ENCODE data around the gene EPB41. TPM values are rescaled to one million over a fixed set of nuclear protein-coding genes. Genes with fewer than 3 reads are reported as not detected.
"Not testable (repeated sequence)": the region's sequence is repeated elsewhere in the genome, so short reads cannot be mapped to it uniquely, and the experiment has no call there.

The EPB41 gene
- total RNA-seq, 1 donor from 2014 or later = 102 TPM

DNA sequence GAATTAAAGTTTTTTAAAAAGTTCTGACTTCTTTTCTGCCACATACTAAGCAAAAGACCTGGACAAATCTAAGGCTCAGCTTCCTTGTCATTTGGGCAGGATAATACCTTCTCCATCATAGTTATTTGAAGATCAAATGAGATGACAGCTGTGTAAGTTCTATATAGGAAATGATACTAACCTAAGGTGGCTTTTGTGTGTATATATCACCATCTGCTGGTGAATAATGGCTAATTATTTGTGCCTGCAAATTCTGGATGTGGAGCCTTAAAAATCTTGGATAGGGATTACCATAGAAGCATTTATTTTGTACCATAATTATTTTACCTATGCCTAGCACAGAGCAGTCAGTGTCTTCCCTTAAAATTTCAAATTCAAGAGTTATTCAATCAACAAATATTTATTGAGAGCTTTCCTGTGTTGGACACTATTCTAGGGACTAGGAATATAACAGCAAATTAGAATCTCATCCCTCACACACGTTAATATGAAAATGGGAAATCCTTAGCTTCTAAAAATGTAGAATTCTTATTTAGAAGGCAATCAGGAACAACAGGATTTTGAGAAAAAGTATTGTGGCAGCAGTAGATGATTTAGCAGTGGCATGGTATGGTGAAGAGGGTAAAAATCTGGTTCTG, 119.6 kb downstream of the EPB41 start:
- Mint-ChIP-seq H3K4me1 (ENCODE audit: low read depth) (no peaks in the 10 kb centered on the region), H3K27ac (no peak overlapping the region), H3K9me3 (ENCODE audit: low read depth) (no peaks in the 10 kb centered on the region), H3K36me3 (ENCODE audit: insufficient read depth) (peaks cover 10% of the 10 kb centered on the region), H3K27me3 (no peaks in the 10 kb centered on the region), H3K4me3 (ENCODE audit: low read depth) (no peak overlapping the region)
- TF ChIP-seq, protein P1, sequence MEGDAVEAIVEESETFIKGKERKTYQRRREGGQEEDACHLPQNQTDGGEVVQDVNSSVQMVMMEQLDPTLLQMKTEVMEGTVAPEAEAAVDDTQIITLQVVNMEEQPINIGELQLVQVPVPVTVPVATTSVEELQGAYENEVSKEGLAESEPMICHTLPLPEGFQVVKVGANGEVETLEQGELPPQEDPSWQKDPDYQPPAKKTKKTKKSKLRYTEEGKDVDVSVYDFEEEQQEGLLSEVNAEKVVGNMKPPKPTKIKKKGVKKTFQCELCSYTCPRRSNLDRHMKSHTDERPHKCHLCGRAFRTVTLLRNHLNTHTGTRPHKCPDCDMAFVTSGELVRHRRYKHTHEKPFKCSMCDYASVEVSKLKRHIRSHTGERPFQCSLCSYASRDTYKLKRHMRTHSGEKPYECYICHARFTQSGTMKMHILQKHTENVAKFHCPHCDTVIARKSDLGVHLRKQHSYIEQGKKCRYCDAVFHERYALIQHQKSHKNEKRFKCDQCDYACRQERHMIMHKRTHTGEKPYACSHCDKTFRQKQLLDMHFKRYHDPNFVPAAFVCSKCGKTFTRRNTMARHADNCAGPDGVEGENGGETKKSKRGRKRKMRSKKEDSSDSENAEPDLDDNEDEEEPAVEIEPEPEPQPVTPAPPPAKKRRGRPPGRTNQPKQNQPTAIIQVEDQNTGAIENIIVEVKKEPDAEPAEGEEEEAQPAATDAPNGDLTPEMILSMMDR (IDR thresholded peaks at IDR 0.05; ENCODE audit: unreplicated experiment) = peak; percentile 69
- DNase-seq (ENCODE audit: low spot score, unreplicated experiment) = no peak

- H3K27me3 Mint-ChIP-seq = no peaks in the 10 kb centered on the region
- peaks cover 12% of the 10 kb centered on the region for H3K36me3 Mint-ChIP-seq (ENCODE audit: insufficient read depth)
These were observed 129.1 kb downstream of the EPB41 start for GRCh38 chr1:29043274-29043965.

DNA sequence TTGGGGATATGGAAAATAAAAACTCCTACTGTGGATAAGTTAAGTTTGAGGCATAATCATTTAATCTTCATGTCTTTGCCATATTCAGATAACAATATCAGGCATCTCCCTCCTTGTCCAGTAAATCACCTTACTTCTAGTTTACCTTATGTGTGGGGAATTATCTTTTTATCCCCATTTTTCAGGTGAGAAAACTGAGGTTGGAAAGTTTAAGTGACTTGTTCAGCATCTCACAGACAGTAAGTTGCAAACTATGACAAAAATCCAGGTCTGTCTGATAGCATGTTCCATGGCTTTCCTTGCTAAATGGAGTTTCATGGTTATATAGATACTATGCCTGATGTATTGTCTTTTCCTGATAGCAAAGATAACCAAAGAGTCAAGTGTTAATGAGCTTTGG, 129.6 kb downstream of the EPB41 start:
- Mint-ChIP-seq H3K9me3 (ENCODE audit: low read depth) (peaks cover 3% of the 10 kb centered on the region), H3K27ac (no peak overlapping the region), H3K4me1 (ENCODE audit: low read depth) (peaks cover 14% of the 10 kb centered on the region), H3K36me3 (ENCODE audit: insufficient read depth) (peaks cover 12% of the 10 kb centered on the region), H3K27me3 (no peaks in the 10 kb centered on the region), H3K4me3 (ENCODE audit: low read depth) (no peak overlapping the region)
- DNase-seq (ENCODE audit: low spot score, unreplicated experiment) = no peak
- TF ChIP-seq, protein P1 (IDR thresholded peaks at IDR 0.05; ENCODE audit: unreplicated experiment) = no peak

More at GRCh38 chr1:29043274-29043965, 129.1 kb downstream of the EPB41 start:
- no peak overlapping the region for H3K4me3 Mint-ChIP-seq (ENCODE audit: low read depth)
- no peak for DNase-seq (ENCODE audit: low spot score, unreplicated experiment)
- peak overlapping the region; percentile 51 for H3K27ac Mint-ChIP-seq
- H3K9me3 Mint-ChIP-seq (ENCODE audit: low read depth) = peaks cover 3% of the 10 kb centered on the region
- peaks cover 14% of the 10 kb centered on the region for H3K4me1 Mint-ChIP-seq (ENCODE audit: low read depth)
- TF ChIP-seq, protein P1 (IDR thresholded peaks at IDR 0.05; ENCODE audit: unreplicated experiment) = no peak

GRCh38 chr1:29045663-29046062, 131.3 kb downstream of the EPB41 start:
- not testable (repeated sequence) for H3K27ac Mint-ChIP-seq; H3K9me3 Mint-ChIP-seq (ENCODE audit: low read depth); H3K4me3 Mint-ChIP-seq (ENCODE audit: low read depth); H3K27me3 Mint-ChIP-seq; DNase-seq (ENCODE audit: low spot score, unreplicated experiment)
- peaks cover 15% of the 10 kb centered on the region for H3K36me3 Mint-ChIP-seq (ENCODE audit: insufficient read depth)
- H3K4me1 Mint-ChIP-seq (ENCODE audit: low read depth) = peaks cover 14% of the 10 kb centered on the region

GRCh38 chr1:29047142-29047541, 132.8 kb downstream of the EPB41 start:
- TF ChIP-seq, protein P1 (IDR thresholded peaks at IDR 0.05; ENCODE audit: unreplicated experiment) = no peak
- Mint-ChIP-seq H3K27me3 (no peaks in the 10 kb centered on the region), H3K4me1 (ENCODE audit: low read depth) (peaks cover 14% of the 10 kb centered on the region), H3K36me3 (ENCODE audit: insufficient read depth) (peaks cover 12% of the 10 kb centered on the region), H3K9me3 (ENCODE audit: low read depth) (peaks cover 3% of the 10 kb centered on the region), H3K27ac (no peak overlapping the region), H3K4me3 (ENCODE audit: low read depth) (no peak overlapping the region)
- DNase-seq (ENCODE audit: low spot score, unreplicated experiment) = no peak

Measured in progenitor cell of endocrine pancreas (in vitro differentiated cells).